ENCODE results near the gene ANTKMT. TPM values are rescaled to one million over a fixed set of nuclear protein-coding genes. Genes with fewer than 3 reads are reported as not detected.

Gene ANTKMT
- total and polyA plus RNA-seq, 10 donors, result 28.6 to 77.2 (median 38.7) TPM

GRCh38 chr16:769184-769784 lies 48.3 kb downstream of the ANTKMT start:
- intact Hi-C loops (cut with DNase I; ENCODE audit: low total_unique reads), result no loop called here
- Histone ChIP-seq H3K4me1 (no peaks in the 10 kb centered on the region), H3K27ac (no peak overlapping the region), H3K36me3 (no peaks in the 10 kb centered on the region), H3K4me3 (no peak overlapping the region), H3K9me3 (no peaks in the 10 kb centered on the region), H3K27me3 (replicated peaks in 1 of 7) (peaks cover 0 to 58% (median 4%) of the 10 kb centered on the region in 7 donors)
- WGBS, 5 donors, result 37 to 94% (median 69%) methylated on average over 4 to 20 of the region's 20 CpGs
- no peak for DNase-seq
- TF ChIP-seq POLR2A (IDR thresholded peaks at IDR 0.05) (no peak), POLR2AphosphoS5 (IDR thresholded peaks at IDR 0.05) (no peak)
- TF ChIP-seq, protein P1, sequence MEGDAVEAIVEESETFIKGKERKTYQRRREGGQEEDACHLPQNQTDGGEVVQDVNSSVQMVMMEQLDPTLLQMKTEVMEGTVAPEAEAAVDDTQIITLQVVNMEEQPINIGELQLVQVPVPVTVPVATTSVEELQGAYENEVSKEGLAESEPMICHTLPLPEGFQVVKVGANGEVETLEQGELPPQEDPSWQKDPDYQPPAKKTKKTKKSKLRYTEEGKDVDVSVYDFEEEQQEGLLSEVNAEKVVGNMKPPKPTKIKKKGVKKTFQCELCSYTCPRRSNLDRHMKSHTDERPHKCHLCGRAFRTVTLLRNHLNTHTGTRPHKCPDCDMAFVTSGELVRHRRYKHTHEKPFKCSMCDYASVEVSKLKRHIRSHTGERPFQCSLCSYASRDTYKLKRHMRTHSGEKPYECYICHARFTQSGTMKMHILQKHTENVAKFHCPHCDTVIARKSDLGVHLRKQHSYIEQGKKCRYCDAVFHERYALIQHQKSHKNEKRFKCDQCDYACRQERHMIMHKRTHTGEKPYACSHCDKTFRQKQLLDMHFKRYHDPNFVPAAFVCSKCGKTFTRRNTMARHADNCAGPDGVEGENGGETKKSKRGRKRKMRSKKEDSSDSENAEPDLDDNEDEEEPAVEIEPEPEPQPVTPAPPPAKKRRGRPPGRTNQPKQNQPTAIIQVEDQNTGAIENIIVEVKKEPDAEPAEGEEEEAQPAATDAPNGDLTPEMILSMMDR (IDR thresholded peaks at IDR 0.05 in 8 of 11, conservative IDR thresholded peaks at IDR 0.05 in 3 of 11), result no peak

GRCh38 chr16:769934-770333 lies 49.0 kb downstream of the ANTKMT start:
- Histone ChIP-seq H3K4me1 (no peaks in the 10 kb centered on the region), H3K4me3 (no peak overlapping the region), H3K27me3 (replicated peaks in 1 of 7) (peaks cover 0 to 58% (median 7%) of the 10 kb centered on the region in 7 donors), H3K27ac (no peak overlapping the region), H3K36me3 (no peaks in the 10 kb centered on the region), H3K9me3 (no peaks in the 10 kb centered on the region)
- WGBS, 5 donors, result 65 to 85% (median 83%) methylated on average over 13 to 19 of the region's 19 CpGs
- DNase-seq, result no peak
- TF ChIP-seq, protein P1 (IDR thresholded peaks at IDR 0.05 in 8 of 11, conservative IDR thresholded peaks at IDR 0.05 in 3 of 11), result no peak
- TF ChIP-seq POLR2A (IDR thresholded peaks at IDR 0.05), result no peak
- TF ChIP-seq POLR2AphosphoS5 (IDR thresholded peaks at IDR 0.05), result no peak
- intact Hi-C loops (cut with DNase I; ENCODE audit: low total_unique reads), result no loop called here

DNA sequence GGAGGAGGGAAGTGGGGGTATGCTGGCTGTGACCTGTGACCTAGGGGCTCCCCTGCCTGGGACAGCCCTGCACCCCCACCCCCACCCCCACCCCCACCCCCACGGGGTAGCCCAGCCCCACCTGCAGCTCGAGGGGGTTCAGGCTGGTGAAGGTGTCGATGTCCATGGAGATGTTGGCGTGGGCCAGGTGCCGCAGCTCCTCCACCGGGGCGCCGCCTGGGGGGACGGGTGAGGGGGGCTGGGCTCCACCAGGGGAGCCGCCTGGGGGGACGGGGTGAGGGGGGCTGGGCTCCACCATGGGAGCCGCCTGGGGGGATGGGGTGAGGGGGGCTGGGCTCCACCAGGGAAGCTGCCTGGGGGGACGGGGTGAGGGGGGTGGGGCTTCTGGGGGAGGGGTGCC lies 49.5 kb downstream of the ANTKMT start:
- WGBS, 5 donors, result 75 to 92% (median 89%) methylated on average over 5 to 13 of the region's 13 CpGs; no CpG with 5 or more reads in 1 of the 5 donors
- peaks cover 0 to 58% (median 12%) of the 10 kb centered on the region in 7 donors for H3K27me3 ChIP-seq (replicated peaks in 1 of 7)
- DNase-seq, result no peak
- H3K4me3 ChIP-seq, result no peak overlapping the region
- TF ChIP-seq POLR2AphosphoS5 (IDR thresholded peaks at IDR 0.05), result no peak
- no peak for TF ChIP-seq POLR2A (IDR thresholded peaks at IDR 0.05)
- TF ChIP-seq, protein P1 (IDR thresholded peaks at IDR 0.05 in 8 of 11, conservative IDR thresholded peaks at IDR 0.05 in 3 of 11), result no peak
- no peaks in the 10 kb centered on the region for H3K36me3 ChIP-seq
- no peak overlapping the region for H3K27ac ChIP-seq
- H3K4me1 ChIP-seq, result no peaks in the 10 kb centered on the region
- intact Hi-C loops (cut with DNase I; ENCODE audit: low total_unique reads), result no loop called here
- H3K9me3 ChIP-seq, result no peaks in the 10 kb centered on the region

Small RNA genes within 50 kb of the gene (microRNA-seq; reads per million reads assigned to microRNA genes)
- gene MIR662, result 0 reads per million in 3 donors

Small RNA genes within 50 kb of the gene (small RNA-seq; reads per million reads assigned to genes)
- gene MIR662, result 0 reads per million in 4 donors

Other genes with a start within 250 kb of the ANTKMT start
- gene CAPN15, start 193.4 kb upstream of the ANTKMT start, total RNA-seq, result 10 to 100 TPM; 48.1 to 71.7 (median 63.9) TPM
- gene CAPN15, start 193.4 kb upstream of the ANTKMT start, polyA plus RNA-seq, result 10 to 100 TPM; 25.8 to 65.0 (median 36.4) TPM
- not detected for gene PRR35, start 160.8 kb upstream of the ANTKMT start, total RNA-seq
- not detected for gene PRR35, start 160.8 kb upstream of the ANTKMT start, polyA plus RNA-seq
- gene NHLRC4, start 154.1 kb upstream of the ANTKMT start, total RNA-seq, result 1 to 10 TPM; 1.5 to 8.8 (median 4.5) TPM
- gene NHLRC4, start 154.1 kb upstream of the ANTKMT start, polyA plus RNA-seq, result 1 to 10 TPM; 2.7 to 4.7 (median 3.6) TPM
- 10 to 100 TPM; 36.1 to 42.7 (median 39.2) TPM for gene PIGQ, start 151.2 kb upstream of the ANTKMT start, total RNA-seq
- gene PIGQ, start 151.2 kb upstream of the ANTKMT start, polyA plus RNA-seq, result 10 to 100 TPM; 20.7 to 70.5 (median 42.2) TPM
- gene RAB40C, start 131.1 kb upstream of the ANTKMT start, total RNA-seq, result 10 to 100 TPM; 12.9 to 21.6 (median 15.3) TPM
- gene RAB40C, start 131.1 kb upstream of the ANTKMT start, polyA plus RNA-seq, result 10 to 100 TPM in 2 of 3 donors, 1 to 10 TPM in 1; 8.1 to 20.9 (median 11.0) TPM
- 1 to 10 TPM in 3 of 7 donors, under 1 TPM in 4; 0.49 to 1.5 (median 0.95) TPM for gene WFIKKN1, start 90.2 kb upstream of the ANTKMT start, total RNA-seq
- 1 to 10 TPM in 1 of 3 donors, under 1 TPM in 2; 0.15 to 1.8 (median 0.30) TPM for gene WFIKKN1, start 90.2 kb upstream of the ANTKMT start, polyA plus RNA-seq
- 10 to 100 TPM; 39.6 to 78.4 (median 46.0) TPM for gene METTL26, start 84.8 kb upstream of the ANTKMT start, total RNA-seq
- 100 to 1,000 TPM; 114 to 165 (median 133) TPM for gene METTL26, start 84.8 kb upstream of the ANTKMT start, polyA plus RNA-seq
- gene MCRIP2, start 79.3 kb upstream of the ANTKMT start, total RNA-seq, result 10 to 100 TPM; 23.6 to 45.8 (median 36.1) TPM
- gene MCRIP2, start 79.3 kb upstream of the ANTKMT start, polyA plus RNA-seq, result 100 to 1,000 TPM in 1 of 3 donors, 10 to 100 TPM in 2; 56.5 to 106 (median 80.8) TPM
- 10 to 100 TPM in 6 of 7 donors, 1 to 10 TPM in 1; 7.9 to 30.2 (median 16.7) TPM for gene WDR90, start 71.8 kb upstream of the ANTKMT start, total RNA-seq
- gene WDR90, start 71.8 kb upstream of the ANTKMT start, polyA plus RNA-seq, result 10 to 100 TPM; 10.3 to 25.1 (median 22.1) TPM
- 100 to 1,000 TPM in 5 of 7 donors, 10 to 100 TPM in 2; 71.3 to 152 (median 131) TPM for gene RHOT2, start 53.0 kb upstream of the ANTKMT start, total RNA-seq
- gene RHOT2, start 53.0 kb upstream of the ANTKMT start, polyA plus RNA-seq, result 100 to 1,000 TPM; 139 to 309 (median 245) TPM
- gene RHBDL1, start 45.5 kb upstream of the ANTKMT start, total RNA-seq, result 1 to 10 TPM in 2 of 7 donors, under 1 TPM in 5; 0.37 to 2.0 (median 0.69) TPM
- under 1 TPM; 0.43 to 0.80 (median 0.61) TPM for gene RHBDL1, start 45.5 kb upstream of the ANTKMT start, polyA plus RNA-seq
- 100 to 1,000 TPM in 1 of 7 donors, 10 to 100 TPM in 6; 68.9 to 101 (median 79.3) TPM for gene STUB1, start 40.7 kb upstream of the ANTKMT start, total RNA-seq
- 100 to 1,000 TPM; 102 to 160 (median 107) TPM for gene STUB1, start 40.7 kb upstream of the ANTKMT start, polyA plus RNA-seq
- gene JMJD8, start 36.8 kb upstream of the ANTKMT start, total RNA-seq, result 10 to 100 TPM; 29.2 to 58.7 (median 38.7) TPM
- 10 to 100 TPM; 24.9 to 32.1 (median 27.2) TPM for gene JMJD8, start 36.8 kb upstream of the ANTKMT start, polyA plus RNA-seq
- gene WDR24, start 30.7 kb upstream of the ANTKMT start, total RNA-seq, result 10 to 100 TPM; 12.5 to 17.3 (median 15.5) TPM
- 10 to 100 TPM in 1 of 3 donors, 1 to 10 TPM in 2; 6.5 to 11.4 (median 7.7) TPM for gene WDR24, start 30.7 kb upstream of the ANTKMT start, polyA plus RNA-seq
- gene FBXL16, start 15.3 kb upstream of the ANTKMT start, total RNA-seq, result 1 to 10 TPM in 6 of 7 donors, under 1 TPM in 1; 0.98 to 2.6 (median 2.0) TPM
- 1 to 10 TPM in 2 of 3 donors, under 1 TPM in 1; 0.48 to 1.1 (median 1.0) TPM for gene FBXL16, start 15.3 kb upstream of the ANTKMT start, polyA plus RNA-seq
- 10 to 100 TPM in 5 of 7 donors, 1 to 10 TPM in 2; 7.2 to 20.2 (median 12.8) TPM for gene METRN, start 6.0 kb upstream of the ANTKMT start, total RNA-seq
- 10 to 100 TPM; 15.6 to 31.9 (median 30.4) TPM for gene METRN, start 6.0 kb upstream of the ANTKMT start, polyA plus RNA-seq
- 10 to 100 TPM in 1 of 7 donors, 1 to 10 TPM in 6; 2.9 to 11.9 (median 6.3) TPM for gene CCDC78, start 5.3 kb downstream of the ANTKMT start, total RNA-seq
- gene CCDC78, start 5.3 kb downstream of the ANTKMT start, polyA plus RNA-seq, result 10 to 100 TPM; 12.0 to 23.7 (median 13.9) TPM
- gene HAGHL, start 6.0 kb downstream of the ANTKMT start, total RNA-seq, result 10 to 100 TPM in 6 of 7 donors, 1 to 10 TPM in 1; 7.7 to 25.8 (median 17.6) TPM
- gene HAGHL, start 6.0 kb downstream of the ANTKMT start, polyA plus RNA-seq, result 10 to 100 TPM; 25.7 to 75.8 (median 32.5) TPM
- gene CIAO3, start 19.9 kb downstream of the ANTKMT start, total RNA-seq, result 10 to 100 TPM; 24.9 to 60.2 (median 39.5) TPM
- 10 to 100 TPM; 34.1 to 80.4 (median 37.7) TPM for gene CIAO3, start 19.9 kb downstream of the ANTKMT start, polyA plus RNA-seq
- under 1 TPM in 3 of 7 donors, not detected in 4; 0.32 to 0.70 (median 0.51) TPM for gene MSLN, start 39.6 kb downstream of the ANTKMT start, total RNA-seq
- gene MSLN, start 39.6 kb downstream of the ANTKMT start, polyA plus RNA-seq, result 1 to 10 TPM in 1 of 3 donors, under 1 TPM in 2; 0.22 to 1.1 (median 0.26) TPM
- 10 to 100 TPM; 18.8 to 28.7 (median 22.0) TPM for gene RPUSD1, start 67.2 kb downstream of the ANTKMT start, total RNA-seq
- 10 to 100 TPM; 17.9 to 34.2 (median 19.9) TPM for gene RPUSD1, start 67.2 kb downstream of the ANTKMT start, polyA plus RNA-seq
- 10 to 100 TPM in 6 of 7 donors, 1 to 10 TPM in 1; 8.9 to 30.2 (median 18.5) TPM for gene CHTF18, start 67.5 kb downstream of the ANTKMT start, total RNA-seq
- 10 to 100 TPM; 23.6 to 55.0 (median 32.3) TPM for gene CHTF18, start 67.5 kb downstream of the ANTKMT start, polyA plus RNA-seq
- gene GNG13, start 79.6 kb downstream of the ANTKMT start, total RNA-seq, result not detected
- not detected for gene GNG13, start 79.6 kb downstream of the ANTKMT start, polyA plus RNA-seq
- gene LMF1, start 249.8 kb downstream of the ANTKMT start, total RNA-seq, result 10 to 100 TPM; 22.5 to 57.6 (median 39.9) TPM
- 10 to 100 TPM; 10.4 to 22.6 (median 19.8) TPM for gene LMF1, start 249.8 kb downstream of the ANTKMT start, polyA plus RNA-seq